ENCODE data around the gene NKD1.

NKD1 gene

DNA sequence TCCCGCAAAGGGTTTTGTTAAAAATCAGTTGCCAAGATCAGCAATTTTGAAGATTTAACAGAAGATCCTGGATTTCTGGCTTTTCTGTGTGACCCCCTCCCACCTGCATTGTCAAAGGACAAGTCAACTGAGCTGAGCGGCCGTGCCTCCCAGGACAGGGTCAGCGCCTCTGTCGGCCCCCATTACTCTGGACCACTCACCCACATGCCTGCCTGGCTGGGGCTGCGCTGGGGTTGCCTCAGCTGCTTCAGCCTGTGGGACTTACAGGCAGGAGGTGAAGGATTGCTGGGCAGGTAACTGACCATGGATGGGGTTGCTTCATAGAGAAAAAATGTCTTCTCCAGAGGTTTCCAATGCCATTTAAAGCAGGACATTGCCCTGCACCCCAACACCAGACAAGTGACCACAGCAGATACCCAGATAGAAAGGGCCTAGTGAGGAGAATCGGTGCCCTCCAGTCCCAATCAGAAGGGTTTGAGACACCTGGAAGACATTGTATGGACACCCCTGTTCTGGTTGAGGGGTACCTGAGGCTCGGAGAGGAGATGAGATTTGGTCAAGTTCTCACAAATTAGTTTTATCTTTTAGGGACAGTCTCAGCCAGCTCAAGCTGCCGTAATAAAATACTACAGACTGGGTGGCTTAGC lies 80.1 kb downstream of the NKD1 start:
- no peaks in the 10 kb centered on the region for H3K9me3 ChIP-seq (ENCODE audit: control extremely low read depth in 1 of 5, control insufficient read depth in 4 of 5, insufficient read depth in 2 of 5, low read depth in 1 of 5, low read length in 4 of 5)
- WGBS (ENCODE audit: insufficient coverage): 100% methylated on average over 3 of the region's 9 CpGs
- no peak overlapping the region for H3K4me3 ChIP-seq (ENCODE audit: control insufficient read depth in 1 of 7, extremely low read depth in 1 of 7, insufficient read depth in 4 of 7, low read depth in 2 of 7, low read length in 6 of 7)
- no peak overlapping the region for H3K27ac ChIP-seq (ENCODE audit: insufficient read depth in 1 of 2, low read depth in 1 of 2, low read length in 2 of 2, poor library complexity in 1 of 2, severe bottlenecking in 2 of 2)
- no peaks in the 10 kb centered on the region for H3K27me3 ChIP-seq (replicated peaks in 2 of 5; ENCODE audit: control insufficient read depth in 4 of 5, insufficient read depth in 5 of 5, low read length in 4 of 5)
- ChIA-PET CTCF (interaction anchor here (1.0 to 1.8 kb wide), 6 partner anchors 37 to 393 kb away, joined by 3 to 7 read pairs (median 4); no protein-coding TSS in a partner anchor), POLR2A (no interaction called here)
- no peaks in the 10 kb centered on the region for H3K36me3 ChIP-seq (ENCODE audit: control insufficient read depth in 4 of 4, insufficient read depth in 4 of 4, low read length in 3 of 4)
- no peak for DNase-seq
- peaks cover 5 to 16% (median 13%) of the 10 kb centered on the region in 4 experiments for H3K4me1 ChIP-seq (ENCODE audit: control extremely low read depth in 1 of 4, control insufficient read depth in 4 of 4, insufficient read depth in 4 of 4, low read length in 3 of 4)

DNA sequence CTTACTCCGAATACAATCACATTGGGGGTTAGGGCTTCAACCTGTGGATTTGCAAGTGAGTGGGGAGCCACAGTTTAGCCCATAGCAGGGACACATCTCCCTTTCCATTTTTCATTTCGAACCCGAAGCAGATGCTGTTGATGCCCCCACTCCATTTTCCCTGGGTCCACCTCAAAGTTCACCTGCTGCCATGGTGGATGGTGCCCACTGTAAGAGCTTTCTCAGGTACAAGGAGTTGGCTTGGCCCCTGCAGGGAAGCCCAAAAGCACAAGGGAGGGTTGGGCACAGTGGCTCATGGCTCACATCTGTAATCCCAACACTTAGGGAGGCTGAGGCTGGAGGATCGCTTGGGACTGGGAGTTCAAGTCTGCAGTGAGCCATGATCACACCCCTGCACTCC lies 81.1 kb downstream of the NKD1 start:
- Histone ChIP-seq H3K36me3 (ENCODE audit: control insufficient read depth in 4 of 4, insufficient read depth in 4 of 4, low read length in 3 of 4) (no peaks in the 10 kb centered on the region), H3K27ac (ENCODE audit: insufficient read depth in 1 of 2, low read depth in 1 of 2, low read length in 2 of 2, poor library complexity in 1 of 2, severe bottlenecking in 2 of 2) (no peak overlapping the region), H3K4me3 (ENCODE audit: control insufficient read depth in 1 of 7, extremely low read depth in 1 of 7, insufficient read depth in 4 of 7, low read depth in 2 of 7, low read length in 6 of 7) (no peak overlapping the region), H3K27me3 (replicated peaks in 2 of 5; ENCODE audit: control insufficient read depth in 4 of 5, insufficient read depth in 5 of 5, low read length in 4 of 5) (no peaks in the 10 kb centered on the region), H3K4me1 (ENCODE audit: control extremely low read depth in 1 of 4, control insufficient read depth in 4 of 4, insufficient read depth in 4 of 4, low read length in 3 of 4) (peaks cover 5 to 16% (median 13%) of the 10 kb centered on the region in 4 experiments), H3K9me3 (ENCODE audit: control extremely low read depth in 1 of 5, control insufficient read depth in 4 of 5, insufficient read depth in 2 of 5, low read depth in 1 of 5, low read length in 4 of 5) (no peaks in the 10 kb centered on the region)
- 95% methylated on average over 3 of the region's 4 CpGs for WGBS (ENCODE audit: insufficient coverage)
- DNase-seq: no peak
- CTCF ChIA-PET: interaction anchor here (1.0 to 1.3 kb wide), 2 partner anchors 36 to 308 kb away, joined by 3 to 4 read pairs; no protein-coding TSS in a partner anchor
- POLR2A ChIA-PET: no interaction called here

DNA sequence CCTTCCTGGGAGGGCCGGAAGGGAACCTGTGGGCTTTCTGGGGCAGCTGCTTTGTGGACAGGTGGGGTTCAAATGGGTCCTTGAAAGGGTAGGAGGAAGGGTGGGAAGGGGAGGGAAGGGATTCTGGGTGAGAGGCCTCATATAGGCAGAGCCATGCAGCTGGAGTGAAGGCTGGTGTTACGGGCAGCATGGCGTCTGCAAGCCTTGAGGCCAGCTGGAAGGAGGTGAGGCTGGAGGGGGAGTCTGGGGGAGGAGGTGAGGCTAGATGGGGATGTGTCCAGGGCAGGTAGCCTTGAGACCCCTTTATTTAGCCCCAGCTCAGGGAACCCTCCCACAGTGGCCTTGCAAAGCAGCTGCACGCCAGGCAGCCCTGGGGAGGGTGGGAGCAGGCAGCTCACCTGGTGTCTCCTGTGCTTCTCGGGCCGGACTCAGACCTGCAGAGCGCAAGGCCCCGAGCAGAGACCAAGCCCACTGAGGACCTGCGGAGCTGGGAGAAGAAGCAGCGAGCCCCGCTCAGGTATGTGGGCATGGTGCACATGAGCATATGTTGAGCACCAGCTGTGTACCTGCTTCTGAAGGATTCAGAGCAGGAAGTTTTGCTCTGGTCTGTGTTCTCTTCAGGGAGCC lies 82.3 kb downstream of the NKD1 start:
- Histone ChIP-seq H3K36me3 (ENCODE audit: control insufficient read depth in 4 of 4, insufficient read depth in 4 of 4, low read length in 3 of 4) (no peaks in the 10 kb centered on the region), H3K4me1 (ENCODE audit: control extremely low read depth in 1 of 4, control insufficient read depth in 4 of 4, insufficient read depth in 4 of 4, low read length in 3 of 4) (peaks cover 5 to 16% (median 13%) of the 10 kb centered on the region in 4 experiments), H3K4me3 (ENCODE audit: control insufficient read depth in 1 of 7, extremely low read depth in 1 of 7, insufficient read depth in 4 of 7, low read depth in 2 of 7, low read length in 6 of 7) (no peak overlapping the region), H3K9me3 (ENCODE audit: control extremely low read depth in 1 of 5, control insufficient read depth in 4 of 5, insufficient read depth in 2 of 5, low read depth in 1 of 5, low read length in 4 of 5) (no peaks in the 10 kb centered on the region), H3K27ac (ENCODE audit: insufficient read depth in 1 of 2, low read depth in 1 of 2, low read length in 2 of 2, poor library complexity in 1 of 2, severe bottlenecking in 2 of 2) (no peak overlapping the region), H3K27me3 (replicated peaks in 2 of 5; ENCODE audit: control insufficient read depth in 4 of 5, insufficient read depth in 5 of 5, low read length in 4 of 5) (no peaks in the 10 kb centered on the region)
- no peak for DNase-seq
- WGBS (ENCODE audit: insufficient coverage): 98% methylated on average over 10 of the region's 11 CpGs
- ChIA-PET CTCF (interaction anchor here (0.9 to 1.3 kb wide), 4 partner anchors 18 to 37 kb away, joined by 3 to 4 read pairs (median 4); no protein-coding TSS in a partner anchor), POLR2A (no interaction called here)

DNA sequence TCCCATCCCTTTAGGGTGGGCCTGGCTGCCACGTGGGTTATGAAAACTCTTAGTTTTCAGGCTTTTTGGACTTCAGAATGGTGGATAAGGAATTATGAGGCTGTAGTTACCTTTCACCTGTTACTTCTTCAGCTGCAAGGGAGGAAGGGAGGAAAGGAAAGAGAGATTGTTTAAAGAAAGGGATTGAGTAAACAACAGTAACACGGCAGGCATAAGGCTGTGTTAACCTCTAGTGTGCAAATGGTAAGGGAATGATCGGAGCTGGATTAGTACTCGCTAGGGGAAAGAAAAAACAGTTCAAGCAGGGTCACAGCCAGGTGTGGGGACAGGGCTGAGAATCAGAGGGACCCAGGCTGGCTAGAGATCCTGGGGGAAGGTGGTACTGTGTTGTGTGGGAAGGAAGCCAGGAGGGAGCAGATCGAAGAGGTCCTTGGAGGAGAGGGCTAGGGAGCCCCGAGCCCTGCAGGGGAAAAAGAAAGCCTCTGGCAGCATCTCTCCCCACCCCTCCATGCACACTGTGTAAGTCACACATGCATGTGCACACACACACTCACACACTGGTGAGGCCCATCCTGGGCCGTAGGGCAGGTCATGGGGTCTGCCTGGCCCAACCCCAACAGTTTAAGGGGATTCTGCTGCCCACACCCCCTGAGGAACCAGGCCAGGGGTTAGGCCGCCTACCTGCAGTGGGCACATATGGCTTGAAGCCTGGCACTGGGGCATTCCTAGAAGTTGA lies 83.2 kb downstream of the NKD1 start:
- DNase-seq: no peak
- H3K27ac ChIP-seq (ENCODE audit: insufficient read depth in 1 of 2, low read depth in 1 of 2, low read length in 2 of 2, poor library complexity in 1 of 2, severe bottlenecking in 2 of 2): no peak overlapping the region
- WGBS (ENCODE audit: insufficient coverage): 100% methylated on average over 5 of the region's 8 CpGs
- CTCF ChIA-PET: interaction anchor here (0.9 to 1.3 kb wide), 2 partner anchors 19 to 22 kb away, joined by 3 read pairs; no protein-coding TSS in a partner anchor
- no peaks in the 10 kb centered on the region for H3K36me3 ChIP-seq (ENCODE audit: control insufficient read depth in 4 of 4, insufficient read depth in 4 of 4, low read length in 3 of 4)
- no peaks in the 10 kb centered on the region for H3K27me3 ChIP-seq (replicated peaks in 2 of 5; ENCODE audit: control insufficient read depth in 4 of 5, insufficient read depth in 5 of 5, low read length in 4 of 5)
- peaks cover 5 to 16% (median 12%) of the 10 kb centered on the region in 4 experiments for H3K4me1 ChIP-seq (ENCODE audit: control extremely low read depth in 1 of 4, control insufficient read depth in 4 of 4, insufficient read depth in 4 of 4, low read length in 3 of 4)
- POLR2A ChIA-PET: no interaction called here
- H3K9me3 ChIP-seq (ENCODE audit: control extremely low read depth in 1 of 5, control insufficient read depth in 4 of 5, insufficient read depth in 2 of 5, low read depth in 1 of 5, low read length in 4 of 5): no peaks in the 10 kb centered on the region
- no peak overlapping the region for H3K4me3 ChIP-seq (ENCODE audit: control insufficient read depth in 1 of 7, extremely low read depth in 1 of 7, insufficient read depth in 4 of 7, low read depth in 2 of 7, low read length in 6 of 7)

DNA sequence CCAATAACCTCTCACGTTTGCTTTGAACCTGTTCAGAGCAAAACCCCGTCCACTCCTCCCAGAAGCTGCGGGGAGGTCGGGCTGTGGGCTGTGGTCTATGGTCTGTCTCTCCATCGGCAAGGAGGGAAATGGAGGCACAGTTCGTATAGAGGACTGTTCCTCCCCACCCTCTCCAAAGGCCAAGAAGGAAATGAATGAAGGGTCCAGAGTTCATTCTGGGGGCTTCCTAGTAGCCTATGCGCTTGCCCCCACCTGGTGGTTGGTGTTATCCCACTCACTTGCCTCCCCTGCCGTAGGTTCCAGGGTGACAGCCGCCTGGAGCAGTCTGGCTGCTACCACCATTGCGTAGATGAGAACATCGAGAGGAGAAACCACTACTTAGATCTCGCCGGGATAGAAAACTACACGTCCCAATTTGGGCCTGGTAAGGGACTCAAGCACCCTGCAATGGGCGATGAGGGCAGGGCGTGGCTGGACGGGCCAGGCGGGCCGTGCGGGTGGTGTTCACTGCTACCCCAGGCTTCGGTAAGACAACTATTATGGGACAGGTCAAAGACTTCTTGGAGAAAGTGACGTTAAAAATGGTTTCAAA lies 83.9 kb downstream of the NKD1 start:
- Histone ChIP-seq H3K27me3 (replicated peaks in 2 of 5; ENCODE audit: control insufficient read depth in 4 of 5, insufficient read depth in 5 of 5, low read length in 4 of 5) (no peaks in the 10 kb centered on the region), H3K4me3 (ENCODE audit: control insufficient read depth in 1 of 7, extremely low read depth in 1 of 7, insufficient read depth in 4 of 7, low read depth in 2 of 7, low read length in 6 of 7) (no peak overlapping the region), H3K36me3 (ENCODE audit: control insufficient read depth in 4 of 4, insufficient read depth in 4 of 4, low read length in 3 of 4) (no peaks in the 10 kb centered on the region), H3K9me3 (ENCODE audit: control extremely low read depth in 1 of 5, control insufficient read depth in 4 of 5, insufficient read depth in 2 of 5, low read depth in 1 of 5, low read length in 4 of 5) (no peaks in the 10 kb centered on the region), H3K4me1 (ENCODE audit: control extremely low read depth in 1 of 4, control insufficient read depth in 4 of 4, insufficient read depth in 4 of 4, low read length in 3 of 4) (peaks cover 3 to 10% (median 7%) of the 10 kb centered on the region in 4 experiments), H3K27ac (ENCODE audit: insufficient read depth in 1 of 2, low read depth in 1 of 2, low read length in 2 of 2, poor library complexity in 1 of 2, severe bottlenecking in 2 of 2) (no peak overlapping the region)
- no peak for DNase-seq
- ChIA-PET POLR2A (no interaction called here), CTCF (no interaction called here)
- 97% methylated on average over 19 of the region's 22 CpGs for WGBS (ENCODE audit: insufficient coverage)

DNA sequence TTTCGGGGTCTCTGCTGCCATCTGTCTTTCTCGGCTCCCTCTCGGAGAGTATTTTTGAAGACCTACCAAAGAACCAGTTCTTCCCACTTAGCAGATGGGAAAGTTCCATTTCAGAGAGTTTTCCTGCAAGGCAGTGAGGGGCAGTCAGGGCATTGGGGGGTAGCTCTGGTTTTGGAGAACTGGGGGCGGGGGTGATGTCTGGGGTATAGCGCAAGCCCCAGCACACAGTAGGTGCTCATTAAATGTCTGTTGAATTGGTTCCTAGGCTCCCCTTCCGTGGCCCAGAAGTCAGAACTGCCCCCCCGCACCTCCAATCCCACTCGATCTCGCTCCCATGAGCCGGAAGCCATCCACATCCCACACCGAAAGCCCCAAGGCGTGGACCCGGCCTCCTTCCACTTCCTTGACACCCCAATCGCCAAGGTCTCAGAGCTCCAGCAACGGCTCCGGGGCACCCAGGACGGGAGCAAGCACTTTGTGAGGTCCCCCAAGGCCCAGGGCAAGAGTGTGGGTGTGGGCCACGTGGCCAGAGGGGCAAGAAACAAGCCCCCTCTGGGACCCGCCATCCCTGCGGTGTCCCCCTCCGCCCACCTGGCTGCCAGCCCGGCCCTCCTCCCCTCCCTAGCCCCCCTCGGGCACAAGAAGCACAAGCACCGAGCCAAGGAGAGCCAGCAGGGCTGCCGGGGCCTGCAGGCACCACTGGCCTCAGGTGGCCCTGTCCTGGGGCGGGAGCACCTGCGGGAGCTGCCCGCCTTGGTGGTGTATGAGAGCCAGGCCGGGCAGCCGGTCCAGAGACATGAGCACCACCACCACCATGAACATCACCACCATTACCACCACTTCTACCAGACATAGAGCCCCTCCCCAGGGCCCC lies 85.0 kb downstream of the NKD1 start:
- H3K27me3 ChIP-seq (replicated peaks in 2 of 5; ENCODE audit: control insufficient read depth in 4 of 5, insufficient read depth in 5 of 5, low read length in 4 of 5): no peaks in the 10 kb centered on the region
- no peak overlapping the region for H3K27ac ChIP-seq (ENCODE audit: insufficient read depth in 1 of 2, low read depth in 1 of 2, low read length in 2 of 2, poor library complexity in 1 of 2, severe bottlenecking in 2 of 2)
- H3K4me3 ChIP-seq (ENCODE audit: control insufficient read depth in 1 of 7, extremely low read depth in 1 of 7, insufficient read depth in 4 of 7, low read depth in 2 of 7, low read length in 6 of 7): no peak overlapping the region
- ChIA-PET CTCF (interaction anchor here (1.0 to 1.3 kb wide), 2 partner anchors 20 to 306 kb away, joined by 3 read pairs; no protein-coding TSS in a partner anchor), POLR2A (no interaction called here)
- H3K4me1 ChIP-seq (ENCODE audit: control extremely low read depth in 1 of 4, control insufficient read depth in 4 of 4, insufficient read depth in 4 of 4, low read length in 3 of 4): no peaks in the 10 kb centered on the region
- no peaks in the 10 kb centered on the region for H3K9me3 ChIP-seq (ENCODE audit: control extremely low read depth in 1 of 5, control insufficient read depth in 4 of 5, insufficient read depth in 2 of 5, low read depth in 1 of 5, low read length in 4 of 5)
- DNase-seq: no peak
- WGBS (ENCODE audit: insufficient coverage): 97% methylated on average over 20 of the region's 30 CpGs
- H3K36me3 ChIP-seq (ENCODE audit: control insufficient read depth in 4 of 4, insufficient read depth in 4 of 4, low read length in 3 of 4): no peaks in the 10 kb centered on the region

All from common myeloid progenitor, CD34-positive (primary cell).